PC-3 (cell line): ENCODE data around the gene LRRC8E. TPM values are rescaled to one million over a fixed set of nuclear protein-coding genes. Genes with fewer than 3 reads are reported as not detected.

Experiments
- ATAC-seq: fragments of 200-7000 bp; cut with Tn5 transposase; 2 replicates; pipeline ENCODE4 v1.9.1; 2020; ENCODE audit warnings: mild to moderate bottlenecking, moderate library complexity
- BruUV-seq: library from RNA; stranded (reverse); fragments of 400-500 nt; replicated peaks from 2 replicates; lab custom pipeline; 2021; lab: Mats Ljungman, UMichigan
- CTCF ChIA-PET: fragments of 300-600 bp; sonication (Branson Sonifier 250); formaldehyde crosslinking; loops from one replicate; lab custom pipeline; 2022; ENCODE audit warnings: antibody characterized with exemption; lab: Charles Lee
- POLR2A ChIA-PET: fragments of 300-600 bp; sonication (Branson Sonifier 250); formaldehyde crosslinking; loops from one replicate; lab custom pipeline; 2022; ENCODE audit warnings: antibody characterized with exemption; ENCODE audit not compliant: unreplicated experiment; lab: Charles Lee
- DNase-seq: peaks from one replicate; pipeline ENCODE4 v3.0.0-alpha.2; 2015
- H2AFZ ChIP-seq: fragments of 300-600 bp; sonication (generic); 2 replicates; pipeline ENCODE4 v1.6.0; 2016; ENCODE audit warnings: antibody characterized with exemption, low read length
- H3F3A ChIP-seq: fragments of 300-600 bp; sonication (generic); one replicate; pipeline ENCODE4 v1.6.0; 2017; ENCODE audit warnings: antibody characterized with exemption, low read length, control low read depth, mild to moderate bottlenecking; ENCODE audit not compliant: unreplicated experiment
- H3K27ac ChIP-seq: fragments of 300-600 bp; sonication (generic); 2 replicates; pipeline ENCODE4 v1.5.1; 2016; ENCODE audit warnings: mild to moderate bottlenecking, low read length
- H3K27me3 ChIP-seq: fragments of 300-600 bp; sonication (generic); 2 replicates; pipeline ENCODE4 v1.6.1; 2016; ENCODE audit warnings: low read length, mixed read lengths
- H3K36me3 ChIP-seq: fragments of 300-600 bp; sonication (generic); 2 replicates; pipeline ENCODE4 v1.6.1; 2016; ENCODE audit warnings: low read depth, mixed run types, low read length, mixed read lengths
- H3K4me1 ChIP-seq: fragments of 300-600 bp; sonication (generic); 2 replicates; pipeline ENCODE4 v1.5.1; 2016; ENCODE audit warnings: low read length; ENCODE audit not compliant: insufficient read depth
- H3K4me2 ChIP-seq: fragments of 300-600 bp; sonication (generic); 2 replicates; pipeline ENCODE4 v1.6.0; 2016; ENCODE audit warnings: low read length
- H3K4me3 ChIP-seq: fragments of 300-600 bp; sonication (generic); 2 replicates; pipeline ENCODE4 v1.5.1; 2016; ENCODE audit warnings: mild to moderate bottlenecking, low read length, mixed read lengths
- H3K79me2 ChIP-seq: fragments of 300-600 bp; sonication (generic); 2 replicates; pipeline ENCODE4 v1.6.1; 2017; ENCODE audit warnings: low read length, mixed read lengths
- H3K9ac ChIP-seq: fragments of 300-600 bp; sonication (generic); 2 replicates; pipeline ENCODE4 v1.6.0; 2016; ENCODE audit warnings: mild to moderate bottlenecking, low read length
- H3K9me2 ChIP-seq: fragments of 300-600 bp; sonication (generic); replicated peaks from 2 replicates; pipeline ENCODE4 v1.6.1; 2016; ENCODE audit warnings: mixed run types, low read length, mixed read lengths
- H3K9me3 ChIP-seq: fragments of 300-600 bp; sonication (generic); 2 replicates; pipeline ENCODE4 v1.6.1; 2016; ENCODE audit warnings: low read length, mixed read lengths
- H4K20me1 ChIP-seq: fragments of 300-600 bp; sonication (generic); 2 replicates; pipeline ENCODE4 v1.6.1; 2016; ENCODE audit warnings: low read length, mixed read lengths
- EZH2 ChIP-seq: fragments of 300-600 bp; sonication (generic); IDR thresholded peaks from one replicate; pipeline ENCODE4 v1.6.1; 2017; ENCODE audit warnings: antibody characterized with exemption, mild to moderate bottlenecking, low read length; ENCODE audit not compliant: unreplicated experiment
- EZH2phosphoT487 ChIP-seq: fragments of 300-600 bp; sonication (generic); IDR thresholded peaks from 2 replicates; pipeline ENCODE4 v1.6.1; 2018; ENCODE audit warnings: mild to moderate bottlenecking, antibody characterized with exemption, low read length, borderline replicate concordance
- intact Hi-C: fragments of 100-400 bp; cut with micrococcal nuclease; formaldehyde crosslinking; loops from 2 replicates; pipeline ENCODE4 v1.9.0; 2023
- total RNA-seq: library from RNA; depleted of rRNA; stranded (reverse); fragments of >200 nt; gene quantifications from 2 replicates; pipeline ENCODE4 v1.2.3, GENCODE V29; 2014
- TF ChIP-seq, protein P1 (sequence below): fragments of 300-600 bp; sonication (generic); conservative IDR thresholded peaks from 2 replicates; pipeline ENCODE4 v1.5.1; 2017; ENCODE audit warnings: antibody characterized with exemption, low read depth, mild to moderate bottlenecking, low read length

The LRRC8E gene
- total RNA-seq, 1 experiment from 2014 or later: 30.8 TPM

DNA sequence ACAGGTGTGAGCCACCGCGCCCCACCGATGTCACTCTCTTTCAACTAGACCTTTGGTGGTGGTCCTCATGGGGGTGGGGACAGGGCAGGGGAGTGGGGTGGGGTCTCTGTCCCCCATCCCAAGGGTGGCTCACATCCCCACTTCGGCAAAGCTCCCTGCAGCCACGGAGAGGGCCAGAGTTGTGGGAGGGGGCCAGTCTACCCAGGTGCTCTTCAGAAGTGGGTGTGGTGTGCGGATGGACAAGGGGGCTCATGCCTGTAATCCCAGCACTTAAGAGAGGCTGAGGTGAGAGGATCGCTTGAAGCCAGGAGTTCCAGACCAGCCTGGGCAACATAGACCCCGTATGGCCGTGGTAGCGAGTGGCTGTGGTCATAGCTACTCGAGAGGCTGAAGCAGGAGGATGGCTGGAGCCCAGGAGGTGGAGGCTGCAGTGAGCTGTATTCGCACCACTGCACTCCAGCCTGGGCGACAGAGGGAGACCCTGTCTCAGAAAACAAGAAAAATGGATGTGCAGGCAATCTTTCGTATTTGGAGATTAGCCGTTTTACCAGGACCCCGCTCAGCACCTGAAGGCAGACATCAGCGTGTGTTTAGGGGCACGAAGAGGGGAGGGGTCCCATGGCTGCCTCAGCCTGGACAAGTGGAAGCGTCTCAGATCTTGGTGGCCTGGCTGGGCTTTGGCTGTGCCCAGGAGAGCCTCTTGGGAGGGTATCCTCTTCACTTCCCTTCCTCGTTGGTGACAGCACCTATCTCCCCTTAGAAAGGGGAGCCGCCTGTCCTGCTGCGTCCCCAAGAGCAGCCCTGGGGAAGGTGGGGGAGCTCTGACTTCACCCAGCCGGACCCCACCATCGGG is 27.2 kb downstream of the LRRC8E start:
- Histone ChIP-seq H3K27ac (no peak overlapping the region), H3K9me3 (no peaks in the 10 kb centered on the region), H4K20me1 (no peaks in the 10 kb centered on the region), H3K9me2 (no peaks in the 10 kb centered on the region), H3K4me3 (peak overlapping the region; percentile 74), H3K9ac (peak overlapping the region; percentile 73), H3K79me2 (peaks cover 4% of the 10 kb centered on the region; the same call in 1 of the 2 replicates), H3K4me2 (peak overlapping the region; percentile 90), H3F3A (no peaks in the 10 kb centered on the region), H3K36me3 (peaks cover 12% of the 10 kb centered on the region), H3K4me1 (peaks cover 23% of the 10 kb centered on the region), H2AFZ (peak overlapping the region; percentile 87; the same call in 1 of the 2 replicates), H3K27me3 (no peaks in the 10 kb centered on the region)
- BruUV-seq: no TSS peak
- no peak for TF ChIP-seq EZH2
- no peak for TF ChIP-seq EZH2phosphoT487
- TF ChIP-seq, protein P1, sequence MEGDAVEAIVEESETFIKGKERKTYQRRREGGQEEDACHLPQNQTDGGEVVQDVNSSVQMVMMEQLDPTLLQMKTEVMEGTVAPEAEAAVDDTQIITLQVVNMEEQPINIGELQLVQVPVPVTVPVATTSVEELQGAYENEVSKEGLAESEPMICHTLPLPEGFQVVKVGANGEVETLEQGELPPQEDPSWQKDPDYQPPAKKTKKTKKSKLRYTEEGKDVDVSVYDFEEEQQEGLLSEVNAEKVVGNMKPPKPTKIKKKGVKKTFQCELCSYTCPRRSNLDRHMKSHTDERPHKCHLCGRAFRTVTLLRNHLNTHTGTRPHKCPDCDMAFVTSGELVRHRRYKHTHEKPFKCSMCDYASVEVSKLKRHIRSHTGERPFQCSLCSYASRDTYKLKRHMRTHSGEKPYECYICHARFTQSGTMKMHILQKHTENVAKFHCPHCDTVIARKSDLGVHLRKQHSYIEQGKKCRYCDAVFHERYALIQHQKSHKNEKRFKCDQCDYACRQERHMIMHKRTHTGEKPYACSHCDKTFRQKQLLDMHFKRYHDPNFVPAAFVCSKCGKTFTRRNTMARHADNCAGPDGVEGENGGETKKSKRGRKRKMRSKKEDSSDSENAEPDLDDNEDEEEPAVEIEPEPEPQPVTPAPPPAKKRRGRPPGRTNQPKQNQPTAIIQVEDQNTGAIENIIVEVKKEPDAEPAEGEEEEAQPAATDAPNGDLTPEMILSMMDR: no peak
- ChIA-PET POLR2A (no interaction called here), CTCF (interaction anchor here (0.7 kb wide), 1 partner anchor 12 kb away, joined by 6 read pairs; the partner anchor contains the start of gene MAP2K7)
- DNase-seq (no peak), ATAC-seq (no peak)
- intact Hi-C loops: no loop called here

DNA sequence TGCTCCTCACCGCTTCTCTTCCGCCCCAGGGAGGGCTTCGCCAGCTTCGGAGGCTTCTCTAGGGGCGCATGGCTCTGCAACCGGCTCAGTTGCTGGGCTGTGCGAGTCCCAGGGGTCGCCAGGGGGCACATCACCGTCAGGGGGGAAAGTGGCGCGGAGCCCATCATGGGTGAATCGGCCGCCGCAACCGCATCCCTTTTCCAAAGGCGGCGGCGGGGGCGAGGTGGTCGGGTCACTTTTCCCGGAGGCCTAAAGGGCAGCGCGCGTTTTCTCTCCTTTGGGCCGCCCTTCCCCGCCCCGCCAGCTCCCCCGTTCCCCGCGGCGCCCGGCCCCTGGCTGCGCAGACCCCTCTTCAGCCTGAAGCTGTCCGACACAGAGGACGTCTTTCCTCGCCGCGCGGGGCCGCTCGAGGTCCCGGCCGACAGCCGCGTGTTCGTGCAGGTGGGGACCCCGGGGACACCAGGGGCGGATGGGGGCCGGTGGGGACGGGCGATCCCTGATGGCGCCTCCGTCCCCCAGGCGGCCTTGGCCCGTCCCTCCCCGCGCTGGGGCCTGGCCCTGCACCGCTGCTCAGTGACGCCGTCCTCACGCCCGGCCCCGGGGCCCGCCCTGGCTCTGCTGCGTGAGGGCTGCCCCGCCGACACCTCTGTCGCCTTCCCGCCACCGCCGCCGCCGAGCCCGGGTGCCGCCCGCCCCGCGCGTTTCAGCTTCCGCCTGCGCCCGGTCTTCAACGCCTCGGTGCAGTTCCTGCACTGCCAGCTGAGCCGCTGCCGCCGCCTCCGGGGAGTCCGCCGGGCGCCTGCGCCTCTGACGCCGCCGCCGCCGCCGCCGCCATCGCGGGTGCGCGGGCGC is 28.0 kb downstream of the LRRC8E start:
- POLR2A ChIA-PET: interaction anchor here (0.7 kb wide), 1 partner anchor 18 kb away, joined by 3 read pairs; no protein-coding TSS in a partner anchor
- intact Hi-C loops: no loop called here
- H3K9me2 ChIP-seq: no peaks in the 10 kb centered on the region
- DNase-seq: peak; percentile 42
- H4K20me1 ChIP-seq: 0 out of 2 replicates have a peak, but pooled peaks cover 1% of the 10 kb centered on the region
- H3F3A ChIP-seq: no peaks in the 10 kb centered on the region
- H3K4me2 ChIP-seq: peak overlapping the region; percentile 90
- H3K4me3 ChIP-seq: peak overlapping the region; percentile 74
- peaks cover 5% of the 10 kb centered on the region; the same call in 1 of the 2 replicates for H3K36me3 ChIP-seq
- peak overlapping the region; percentile 87 for H2AFZ ChIP-seq
- peak overlapping the region; percentile 73 for H3K9ac ChIP-seq
- BruUV-seq: no TSS peak
- peak; percentile 4 for ATAC-seq
- TF ChIP-seq, protein P1: 0 out of 2 replicates have a peak, but pooled peaks have one; percentile 13
- TF ChIP-seq EZH2: no peak
- no peaks in the 10 kb centered on the region for H3K9me3 ChIP-seq
- peaks cover 4% of the 10 kb centered on the region; the same call in 1 of the 2 replicates for H3K79me2 ChIP-seq
- no peak overlapping the region for H3K27ac ChIP-seq
- CTCF ChIA-PET: interaction anchor here (0.7 kb wide), 1 partner anchor 13 kb away, joined by 6 read pairs; the partner anchor contains the start of gene MAP2K7
- H3K4me1 ChIP-seq: peaks cover 28% of the 10 kb centered on the region
- no peaks in the 10 kb centered on the region for H3K27me3 ChIP-seq
